Activated T-cell treated with anti-CD3 and anti-CD28 coated beads, Interleukin-2, amount 50 U/mL, for 1 hour (primary cell): ENCODE data around the gene NSD1.
A peak's percentile ranks its signal among the peaks of the same experiment; 100 is the strongest.

Experiments used
- DNase-seq: peaks from one replicate; pipeline ENCODE4 v3.0.0-alpha.2; 2020

NSD1 gene

DNA sequence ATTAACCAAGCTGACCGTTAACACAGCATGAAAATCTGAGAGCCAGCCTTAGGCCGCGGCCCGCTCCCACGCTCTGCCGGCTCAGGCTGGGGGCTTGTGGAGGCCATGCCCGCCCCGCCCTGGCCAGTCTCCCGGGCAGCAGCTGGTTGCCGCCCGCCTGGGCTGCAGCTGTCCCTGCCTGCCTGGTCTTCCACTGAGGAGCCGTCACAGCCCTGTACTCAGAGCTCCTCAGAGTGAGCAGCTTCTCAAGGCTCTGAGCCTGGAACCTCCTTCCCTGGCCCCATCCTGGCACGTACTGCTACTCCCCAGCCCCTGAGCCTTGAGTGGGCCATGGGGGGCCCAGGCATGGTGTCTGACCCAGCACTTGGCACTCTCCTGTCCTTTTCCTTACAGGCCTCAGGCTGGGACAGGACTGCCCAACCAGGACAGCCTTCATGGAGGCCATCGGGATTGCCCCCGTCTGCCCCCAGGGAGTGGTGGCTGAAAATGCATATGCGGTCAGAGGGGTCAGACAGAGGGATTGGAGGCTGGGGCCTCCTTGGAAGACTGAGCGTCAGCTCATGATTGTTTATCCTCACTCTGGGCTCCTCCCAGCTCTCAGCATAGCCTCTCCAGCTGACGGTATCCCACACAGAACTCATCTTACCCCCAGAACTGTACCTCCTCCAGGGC lies 35.0 kb upstream of the NSD1 start:
- no peak for DNase-seq

DNA sequence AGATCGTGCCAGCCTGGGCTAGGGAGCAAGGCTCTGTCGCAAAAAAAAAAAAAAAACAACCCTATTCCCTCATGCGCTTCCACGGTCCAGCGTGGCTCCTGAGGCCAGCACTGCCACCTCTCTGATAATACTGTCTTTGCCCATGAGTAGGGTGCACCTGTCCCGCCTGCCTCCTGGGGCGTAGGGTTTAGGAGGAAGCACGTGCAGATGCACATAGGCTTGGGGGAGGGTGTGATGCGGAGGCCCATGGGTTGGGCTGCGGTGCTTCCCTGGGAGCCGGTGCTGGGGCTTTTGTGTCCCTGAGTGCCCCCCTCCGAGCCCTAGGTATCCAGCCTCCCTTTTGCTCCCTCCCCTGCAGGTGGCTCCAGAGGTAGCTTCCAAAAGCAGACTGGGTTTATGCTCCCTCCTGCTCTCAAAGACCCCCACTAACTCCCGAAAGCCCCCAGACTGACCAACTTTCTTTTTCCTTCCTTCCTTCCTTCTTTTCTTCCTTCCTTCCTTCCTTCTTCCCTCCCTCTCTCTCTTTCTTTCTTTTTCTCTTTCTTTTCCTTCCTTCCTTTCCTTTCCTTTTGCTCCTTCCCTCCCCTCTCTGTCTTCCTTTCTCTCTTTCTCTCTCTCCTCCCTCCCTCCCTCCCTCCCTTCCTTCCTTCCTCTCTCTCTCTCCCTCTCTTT lies 34.0 kb upstream of the NSD1 start:
- no peak for DNase-seq

DNA sequence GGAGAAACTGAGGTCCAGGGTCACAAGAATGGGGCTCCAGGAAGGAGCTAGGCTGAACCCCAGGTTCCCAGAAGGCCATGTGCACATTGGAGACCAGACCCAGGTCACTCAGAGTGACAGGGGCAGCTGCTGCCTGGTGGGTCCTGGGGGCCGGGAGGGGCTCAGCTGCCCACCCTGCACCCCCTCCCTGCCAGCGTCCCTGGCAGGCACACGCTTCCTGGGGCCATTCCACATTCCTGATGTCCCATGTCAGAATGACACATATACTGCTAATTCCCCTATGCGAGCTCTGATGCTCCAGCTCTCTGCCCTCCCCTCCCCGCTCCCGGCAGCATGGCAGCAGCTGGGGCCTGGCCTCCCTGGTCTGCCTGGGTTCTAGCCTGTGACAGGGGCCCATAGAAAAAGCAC lies 32.9 kb upstream of the NSD1 start:
- DNase-seq, result no peak

DNA sequence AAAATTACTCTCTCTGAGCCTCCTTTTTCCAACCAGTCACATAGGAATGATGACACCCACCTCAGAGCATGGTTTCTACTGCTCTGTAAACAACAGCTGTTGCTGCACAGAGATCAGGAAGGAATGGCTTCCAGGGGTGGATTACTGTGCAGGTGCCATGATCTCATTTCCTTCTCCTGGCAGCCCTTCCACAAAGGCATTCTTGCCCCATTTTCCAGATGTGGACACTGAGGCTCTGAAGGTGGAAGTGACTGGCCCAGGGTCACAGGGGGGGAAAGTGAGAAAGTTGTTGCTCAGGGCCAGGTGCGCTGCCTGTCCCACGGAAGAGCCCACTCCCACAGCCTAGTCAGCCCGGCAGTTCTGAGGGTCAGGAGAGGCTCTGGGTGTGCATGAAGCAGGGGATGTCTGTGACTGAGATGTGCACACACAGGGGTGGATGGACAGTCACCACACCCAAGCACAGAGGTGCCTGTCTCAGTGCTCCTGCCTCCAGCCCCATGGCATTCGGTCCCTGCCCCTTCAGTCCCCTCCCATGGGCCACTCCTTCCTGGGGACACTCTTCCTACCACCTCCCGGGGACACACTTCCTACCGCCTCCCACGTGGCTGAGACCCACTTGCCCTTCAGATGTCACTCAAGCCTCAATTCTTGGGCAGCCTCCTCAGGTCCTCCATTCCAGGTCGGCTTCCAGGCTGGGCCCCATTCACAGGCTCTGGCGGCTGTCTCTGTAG lies 29.9 kb upstream of the NSD1 start:
- DNase-seq, result no peak

DNA sequence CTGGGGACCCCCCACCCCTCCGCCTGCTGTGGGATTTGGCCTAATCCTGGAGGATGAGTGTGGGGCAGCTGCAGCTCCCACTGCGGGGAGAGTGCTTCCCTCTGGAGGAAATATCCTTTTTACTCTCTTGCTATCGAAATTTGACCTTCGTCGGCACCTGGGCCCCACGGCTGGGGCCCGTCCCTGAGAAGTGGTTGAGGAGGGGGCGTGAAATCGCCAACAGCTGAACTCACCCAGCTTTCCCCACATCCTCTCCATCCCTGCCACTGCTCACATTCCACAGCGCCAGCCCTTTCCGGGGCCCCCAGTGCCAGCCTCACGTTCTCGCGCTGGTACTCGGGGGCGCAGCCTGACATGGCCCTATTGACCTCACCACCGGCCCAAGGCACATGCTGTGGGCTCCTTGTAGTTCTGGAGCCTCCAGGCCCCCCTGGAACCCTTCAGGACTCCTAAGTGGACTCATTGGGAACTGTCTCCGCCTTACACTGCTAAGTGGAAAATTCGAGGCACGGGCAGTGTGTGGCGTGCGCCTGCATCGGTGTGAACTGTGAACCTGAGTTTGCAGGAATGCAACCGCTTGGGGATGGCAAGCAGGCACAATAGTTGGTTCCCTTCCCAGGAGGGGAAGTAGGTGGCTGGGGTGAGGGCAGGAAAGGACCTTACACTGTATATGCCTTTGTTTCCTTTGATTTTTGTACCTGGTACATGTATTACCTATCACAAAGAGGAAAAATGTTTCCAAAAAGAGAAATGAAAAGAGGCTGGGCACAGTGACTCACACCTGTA lies 27.7 kb upstream of the NSD1 start:
- no peak for DNase-seq

DNA sequence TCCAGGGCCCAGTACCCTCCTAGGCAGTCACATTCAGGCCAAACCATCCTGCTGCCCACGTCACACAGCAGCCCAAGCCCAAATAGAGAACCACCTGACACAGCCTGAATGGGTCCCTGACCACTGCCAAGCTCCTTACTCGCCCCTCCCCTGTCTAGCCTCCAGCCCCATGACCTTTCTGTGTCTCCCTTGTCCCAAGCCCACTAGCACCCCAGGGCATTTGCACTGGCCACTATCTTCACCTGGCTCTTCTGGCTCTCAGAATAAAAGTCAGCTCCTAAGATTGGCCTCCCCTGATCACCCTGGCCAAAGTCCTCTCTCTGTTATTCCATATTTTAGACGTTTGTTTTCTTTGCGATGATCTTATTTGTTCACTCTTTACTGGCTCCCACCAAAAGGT lies 26.4 kb upstream of the NSD1 start:
- DNase-seq, result no peak

DNA sequence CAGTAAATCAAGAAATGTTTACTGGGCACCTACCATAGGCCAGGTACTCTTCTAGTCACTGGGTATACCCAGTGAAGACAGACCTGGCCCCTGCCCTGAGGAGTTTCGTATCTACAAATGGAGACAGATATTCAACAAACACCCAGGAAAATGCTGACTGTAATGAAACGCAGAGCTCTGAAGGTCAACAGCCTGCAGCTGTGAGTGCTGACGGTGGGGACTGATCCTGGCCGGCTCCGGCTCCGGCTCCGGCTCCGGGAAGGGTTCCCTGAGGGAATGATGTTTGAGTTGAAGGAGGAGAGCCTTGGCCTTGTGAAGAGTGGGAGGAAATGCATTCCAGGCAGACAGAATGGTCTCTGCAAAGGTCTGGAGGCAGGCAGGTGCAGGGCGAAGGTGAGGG lies 23.8 kb upstream of the NSD1 start:
- no peak for DNase-seq

DNA sequence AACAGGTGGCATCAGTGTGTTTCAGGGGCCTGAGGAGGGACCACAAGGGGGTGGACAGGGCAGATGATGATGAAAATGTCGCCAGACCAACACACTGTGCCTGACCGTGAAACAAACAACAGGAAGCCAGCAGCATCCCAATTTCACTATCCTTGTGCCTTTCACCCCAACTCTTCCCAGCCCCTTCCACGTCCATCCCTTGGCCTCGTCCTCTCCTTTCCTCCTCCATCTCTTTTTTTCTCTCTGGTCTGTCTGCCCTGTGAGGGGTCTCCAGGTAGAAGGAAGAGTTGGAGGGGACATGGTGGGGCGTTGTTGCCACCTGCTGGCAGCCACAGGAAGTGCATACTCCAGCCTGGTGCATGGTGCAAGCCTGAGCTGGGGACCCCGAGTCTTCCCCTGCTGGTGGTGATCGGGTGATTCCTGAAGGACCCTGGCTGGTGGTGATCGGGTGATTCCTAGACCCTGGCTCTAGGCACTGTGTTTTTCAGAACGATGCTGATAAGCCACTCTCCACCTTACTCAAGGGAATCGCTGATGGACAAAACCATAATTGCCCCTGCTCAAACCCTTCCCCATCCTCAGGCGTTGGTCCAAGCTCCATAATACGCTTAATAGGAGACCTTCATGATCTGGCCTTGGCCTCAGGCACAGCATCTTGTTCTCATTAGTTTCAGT lies 21.7 kb upstream of the NSD1 start:
- peak; percentile 72 for DNase-seq

DNA sequence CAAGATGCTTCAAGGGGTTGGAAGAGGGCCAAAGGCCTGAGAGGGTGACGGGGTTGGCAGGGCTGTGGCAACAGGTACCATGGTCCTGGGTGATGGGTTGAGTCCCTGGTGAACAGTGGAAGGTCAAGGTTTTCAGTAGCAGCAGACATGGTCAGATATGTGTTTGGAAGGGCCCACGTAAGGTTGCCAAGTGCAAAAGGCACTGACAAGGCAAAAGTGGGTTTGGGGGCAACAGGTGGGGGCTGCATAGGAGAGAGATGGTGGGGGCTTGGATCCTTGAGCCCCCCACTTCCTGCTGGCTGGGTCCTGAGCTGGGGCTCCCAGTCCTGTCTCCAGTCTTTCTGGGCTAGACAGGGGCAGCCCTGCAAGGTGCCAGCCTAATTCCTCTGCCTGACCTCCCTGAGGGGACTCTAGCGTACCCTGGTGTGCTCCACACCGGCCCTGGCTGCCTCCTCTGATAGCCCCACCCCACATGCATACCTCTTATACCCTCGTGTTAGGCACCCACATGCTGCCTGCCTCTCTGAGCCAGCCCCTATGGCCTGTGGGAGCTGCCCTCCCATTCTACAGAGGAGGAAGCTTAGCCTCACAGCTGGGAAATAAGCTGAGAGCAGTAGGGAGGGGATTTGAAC lies 20.9 kb upstream of the NSD1 start:
- no peak for DNase-seq

DNA sequence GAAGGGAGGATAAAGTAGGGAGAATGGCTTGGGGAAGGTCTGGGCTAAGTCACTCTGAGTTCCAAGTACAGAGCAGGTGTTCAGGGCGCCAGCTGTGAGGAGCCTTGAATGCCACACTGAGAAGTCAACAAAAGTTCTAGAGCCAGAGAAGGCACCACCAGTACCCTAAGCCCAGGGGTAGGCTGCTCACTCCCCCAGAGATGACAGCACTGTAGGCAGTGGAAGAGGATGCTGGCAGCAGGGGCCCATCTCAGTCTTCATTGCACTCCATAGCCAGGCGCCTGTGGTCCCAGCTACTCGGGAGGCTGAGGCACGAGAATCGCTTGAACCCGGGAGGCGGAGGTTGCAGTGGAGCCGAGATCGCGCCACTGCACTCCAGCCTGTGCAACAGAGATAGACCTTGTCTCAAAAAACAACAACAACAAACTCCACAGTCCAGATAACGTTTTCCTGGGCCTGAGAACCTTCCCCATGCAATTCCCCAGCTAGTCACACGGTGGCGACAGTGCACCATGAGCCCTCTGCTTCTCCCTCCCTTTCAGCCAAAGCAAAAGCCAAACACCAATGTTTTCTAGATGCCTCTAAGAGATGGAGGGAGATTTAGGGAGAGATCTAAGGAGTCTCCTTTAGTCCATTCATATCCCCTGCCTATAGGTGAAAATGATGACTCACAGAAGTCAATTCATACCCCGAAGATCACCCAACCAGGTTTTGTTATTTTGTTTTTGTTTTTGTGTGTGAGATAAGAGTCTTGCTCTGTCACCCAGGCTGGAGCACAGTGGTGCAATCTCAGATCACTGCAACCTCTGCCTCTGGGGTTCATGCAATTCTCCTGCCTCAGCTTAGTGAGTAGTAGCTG lies 19.8 kb upstream of the NSD1 start:
- peak; percentile 86 for DNase-seq

DNA sequence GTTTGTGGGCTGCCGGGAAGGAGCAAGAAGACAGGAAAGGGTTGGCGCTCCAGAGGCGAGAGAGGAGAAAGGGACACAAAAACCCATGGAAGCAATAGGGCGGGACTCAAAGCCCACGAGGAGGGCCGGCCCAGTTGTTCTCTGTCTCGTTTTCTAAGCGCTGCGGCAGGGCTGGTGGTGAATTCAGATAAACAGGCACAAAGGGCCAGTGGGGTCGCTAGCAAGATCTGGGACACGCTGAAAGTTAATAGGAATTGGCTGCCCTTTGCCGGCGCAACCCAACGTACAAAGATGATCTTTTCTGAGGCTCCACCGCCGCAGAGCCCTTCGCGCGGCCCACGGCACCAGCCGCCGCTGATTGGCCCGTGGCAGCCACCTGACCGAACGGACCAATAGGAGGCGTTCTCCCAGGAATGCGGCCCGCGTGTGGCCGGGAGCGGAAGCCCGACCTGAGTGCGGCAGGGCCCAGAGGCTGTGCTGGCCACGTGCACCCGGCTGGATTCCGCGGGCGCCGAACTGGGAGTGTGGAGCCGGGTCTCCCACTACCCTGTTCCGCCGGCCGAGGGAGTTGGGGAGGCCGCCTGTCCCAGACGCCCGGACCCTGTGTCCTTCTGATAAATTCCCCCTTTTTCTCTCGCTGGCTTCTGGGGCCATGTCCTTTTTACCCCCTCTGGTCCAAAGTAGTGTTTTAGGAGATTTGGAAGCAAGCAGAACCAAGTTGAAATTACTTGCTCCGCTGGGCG lies 16.8 kb upstream of the NSD1 start:
- DNase-seq, result peak; percentile 80

DNA sequence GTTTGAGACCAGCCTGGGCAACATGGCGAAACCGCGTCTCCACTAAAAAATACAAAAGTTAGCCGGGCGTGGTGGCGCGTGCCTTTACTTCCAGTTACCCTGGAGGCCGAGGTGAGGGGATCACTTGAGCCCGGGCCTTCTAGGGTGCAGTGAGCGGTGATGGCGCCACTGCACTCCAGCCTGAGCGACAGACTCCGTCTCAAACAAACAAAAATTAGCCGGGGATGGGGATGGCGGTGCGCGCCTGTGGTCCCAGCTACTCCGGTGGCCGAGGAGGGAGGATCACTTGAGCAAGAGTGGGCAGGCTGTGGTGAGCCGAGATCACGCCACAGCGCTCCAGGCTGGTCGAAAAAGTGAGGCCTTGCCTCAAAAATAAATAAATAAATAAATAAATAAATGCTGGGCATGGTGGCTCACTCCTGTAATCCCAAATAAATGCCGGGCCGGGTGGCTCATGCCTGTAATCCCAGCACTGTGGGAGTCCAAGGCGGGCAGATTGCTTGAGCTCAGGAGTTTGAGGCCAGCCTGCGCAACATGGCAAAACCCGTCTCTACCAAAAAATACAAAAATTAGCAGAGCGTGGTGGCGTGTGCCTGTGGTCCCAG lies 16.0 kb upstream of the NSD1 start:
- no peak for DNase-seq

DNA sequence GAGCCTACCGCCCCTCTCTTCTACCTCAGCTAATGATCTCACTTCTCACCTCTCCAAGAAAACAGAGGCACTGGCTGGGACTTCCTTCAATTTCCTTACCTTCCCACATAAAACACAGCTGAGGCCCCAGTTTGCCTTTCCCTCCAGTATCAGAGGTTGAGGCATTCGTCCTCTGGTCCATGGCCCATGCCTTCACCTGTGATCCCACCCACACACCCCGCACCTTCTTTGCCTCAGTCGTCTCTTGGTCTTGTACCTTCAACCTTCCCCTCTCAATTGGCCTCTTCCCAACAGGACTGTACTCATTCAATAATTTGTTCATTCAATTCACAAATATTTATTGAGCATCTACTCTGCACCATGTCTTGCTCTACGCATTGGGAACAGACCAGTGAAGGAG lies 11.0 kb upstream of the NSD1 start:
- no peak for DNase-seq

DNA sequence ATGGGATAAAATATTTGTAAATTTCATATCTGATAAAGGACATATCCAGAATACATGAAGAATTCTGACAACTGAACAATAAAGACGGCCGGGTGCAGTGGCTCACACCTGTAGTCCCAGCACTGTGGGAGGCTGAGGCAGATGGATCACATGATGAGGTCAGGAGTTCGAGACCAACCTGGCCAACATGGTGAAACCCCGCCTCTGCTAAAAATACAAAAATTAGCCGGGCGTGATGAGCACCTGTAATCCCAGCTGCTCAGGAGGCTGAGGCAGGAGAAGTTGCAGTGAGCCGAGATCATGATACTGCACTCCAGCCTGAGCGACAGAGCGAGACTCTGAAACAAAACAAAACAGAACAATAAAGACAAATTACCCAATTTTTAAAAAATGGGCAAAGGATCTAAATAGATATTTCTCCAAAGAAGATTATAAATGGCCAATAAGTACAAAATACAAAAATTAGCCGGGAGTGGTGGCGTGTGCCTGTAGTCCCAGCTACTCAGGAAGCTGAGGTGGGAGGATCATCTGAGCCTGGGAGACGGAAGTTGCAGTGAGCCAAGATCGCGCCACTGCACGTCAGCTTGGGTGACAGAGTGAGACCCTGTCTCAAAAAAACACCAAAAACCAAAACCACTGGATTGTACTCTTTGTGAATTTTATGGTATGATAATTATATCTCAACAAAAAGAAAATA lies 9.6 kb upstream of the NSD1 start:
- no peak for DNase-seq

DNA sequence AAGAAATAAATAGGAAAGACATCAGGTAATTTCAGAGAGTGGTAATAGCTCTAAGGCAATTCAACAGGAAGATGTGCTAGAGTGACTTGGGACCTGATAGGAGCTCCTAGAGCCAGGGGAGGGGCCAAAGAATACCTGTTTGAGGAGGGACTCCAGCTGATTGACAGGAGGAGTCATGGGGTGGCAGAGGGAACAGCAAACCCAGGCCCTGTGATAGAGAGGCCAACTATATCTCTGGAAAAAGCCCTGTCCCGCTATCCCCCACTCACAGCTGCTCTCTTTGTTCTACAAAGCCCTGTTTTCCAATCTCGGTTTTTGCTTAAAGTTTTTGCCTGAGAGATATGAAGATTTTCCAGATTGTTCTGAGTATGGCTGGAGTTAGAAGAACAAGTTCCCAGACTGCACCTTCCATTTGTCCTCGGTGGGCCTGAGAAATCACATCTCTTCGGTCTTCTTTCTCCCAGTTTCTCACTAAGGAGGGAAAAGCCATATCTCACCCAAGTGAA lies 9.0 kb upstream of the NSD1 start:
- DNase-seq, result no peak

DNA sequence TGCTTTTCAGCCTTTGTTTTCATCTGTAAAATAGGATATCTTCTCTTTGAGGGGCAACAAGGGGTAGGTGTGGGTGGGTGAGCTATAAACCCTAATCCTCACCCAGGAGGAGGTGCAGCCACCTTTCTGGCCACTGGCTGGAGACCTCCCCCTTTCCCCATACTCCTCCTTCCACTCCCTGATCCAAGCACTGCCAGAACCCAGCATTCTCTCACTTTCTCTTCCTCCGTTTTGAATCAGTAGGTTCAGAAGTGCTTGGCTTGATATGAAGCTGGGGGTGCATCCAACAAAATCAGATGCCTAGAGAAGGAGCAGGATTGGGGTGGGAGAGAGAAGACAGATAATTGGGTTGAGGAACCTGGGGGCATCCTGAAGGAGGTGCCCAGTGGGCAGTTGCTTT lies 6.8 kb upstream of the NSD1 start:
- no peak for DNase-seq

DNA sequence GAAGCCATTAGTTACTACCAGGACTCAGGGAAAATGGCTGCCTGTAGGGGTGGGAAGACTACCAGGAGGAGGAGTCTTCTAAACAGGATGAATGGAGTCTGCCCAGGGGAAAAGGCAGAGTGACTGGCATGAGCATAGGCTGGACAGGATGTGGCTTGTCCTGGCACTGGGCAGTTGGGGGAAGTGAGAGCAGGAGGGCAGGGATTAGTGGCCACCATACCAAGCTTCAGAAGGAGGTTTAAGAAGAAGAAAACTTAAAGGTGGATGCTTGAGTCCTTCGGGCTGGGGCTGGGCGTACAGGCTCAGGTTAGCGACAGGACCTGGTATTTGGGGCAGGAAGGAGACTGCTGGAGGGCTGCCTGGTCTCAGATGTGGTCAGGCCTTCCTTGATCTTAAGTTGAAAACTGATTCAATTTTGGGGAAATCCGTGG lies 5.0 kb upstream of the NSD1 start:
- peak; percentile 30 for DNase-seq

DNA sequence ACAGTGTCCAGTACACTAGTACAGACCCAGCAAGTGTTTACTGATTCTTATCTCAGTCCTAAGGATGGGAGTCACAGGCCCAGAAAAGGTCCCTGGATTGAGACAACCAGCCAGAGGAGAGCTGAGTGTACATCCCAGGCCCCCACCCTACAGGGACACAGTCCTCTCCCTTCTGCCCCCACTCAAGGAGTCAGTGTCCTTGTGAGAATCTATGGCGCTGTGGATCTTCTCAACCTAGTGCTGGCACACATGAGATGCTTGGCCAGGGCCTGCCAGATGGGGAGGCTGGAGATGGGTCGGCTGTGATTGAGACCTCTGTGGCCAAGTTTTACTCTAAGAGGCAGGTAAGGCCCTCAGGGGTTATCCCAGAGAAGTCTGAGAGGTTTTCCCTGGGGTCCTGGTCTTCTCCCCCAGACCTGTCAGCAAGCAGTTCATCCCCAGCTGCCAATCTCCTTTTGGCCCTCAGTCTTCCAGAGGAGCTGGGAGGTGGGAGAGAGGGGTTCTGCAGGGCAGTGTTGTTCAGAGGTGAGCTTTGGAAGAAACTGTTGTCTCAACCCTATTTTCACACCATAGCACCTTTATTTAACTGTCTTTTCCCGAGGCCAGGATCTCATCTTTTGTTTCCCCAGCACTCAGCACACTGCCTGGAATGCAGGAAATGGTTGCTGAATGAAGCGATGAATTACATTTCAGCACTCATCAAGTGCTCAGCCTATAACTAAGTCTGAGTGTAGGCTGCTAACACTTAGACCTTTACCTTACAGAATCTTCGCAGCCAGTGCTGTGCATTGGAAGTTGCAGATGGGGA lies 3.2 kb upstream of the NSD1 start:
- no peak for DNase-seq

DNA sequence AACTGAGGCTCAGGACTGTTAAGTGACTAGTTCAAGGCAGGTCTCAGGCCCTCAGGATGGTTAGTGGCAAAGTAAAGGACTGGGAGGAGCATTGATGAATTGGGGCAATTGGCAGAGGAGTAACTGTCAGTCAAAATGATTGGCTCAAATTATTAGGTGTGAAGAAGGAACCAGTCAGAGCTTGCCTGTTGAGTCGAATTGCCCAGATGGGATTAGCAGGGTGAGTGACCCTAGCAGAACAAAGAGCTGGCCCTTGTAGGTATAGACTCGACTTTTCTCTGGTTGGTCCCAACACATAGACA lies 2.6 kb upstream of the NSD1 start:
- DNase-seq, result no peak
